CD4-positive, alpha-beta T cell treated with Interleukin-17A for 1 hour (primary cell): ENCODE results near the gene C1S.

ENCODE experiments used
- DNase-seq: peaks from one replicate; pipeline ENCODE4 v3.0.0-alpha.2; 2020

The C1S gene

GRCh38 chr12:7107636-7108002 is 47.1 kb downstream of the C1S start:
- DNase-seq, result peak; percentile 14

GRCh38 chr12:7108003-7108795 is 47.7 kb downstream of the C1S start:
- DNase-seq, result peak; percentile 80

- DNase-seq, result peak; percentile 80
These were observed 48.5 kb downstream of the C1S start, which contains the start of gene C1RL for GRCh38 chr12:7108796-7109571. Gene C1RL (minus strand): TSS chr12:7109214. CDS start chr12:7109180, 34 bp downstream.

- DNase-seq, result no peak
These were observed 49.0 kb downstream of the C1S start for GRCh38 chr12:7109572-7109920.

- no peak for DNase-seq
These were observed 50.1 kb downstream of the C1S start for GRCh38 chr12:7110661-7111060.

GRCh38 chr12:7112041-7112440 is 51.5 kb downstream of the C1S start:
- DNase-seq, result no peak

GRCh38 chr12:7113389-7113871 is 52.9 kb downstream of the C1S start:
- DNase-seq, result peak; percentile 78

- DNase-seq, result no peak
These were observed 53.5 kb downstream of the C1S start for GRCh38 chr12:7114008-7114407.

GRCh38 chr12:7114851-7115250 is 54.3 kb downstream of the C1S start:
- DNase-seq, result no peak

- no peak for DNase-seq
These were observed 55.7 kb downstream of the C1S start for GRCh38 chr12:7116196-7116595.

- no peak for DNase-seq
These were observed 56.4 kb downstream of the C1S start for GRCh38 chr12:7116916-7117315.

GRCh38 chr12:7117670-7118069 is 57.2 kb downstream of the C1S start:
- DNase-seq, result no peak

- DNase-seq, result no peak
These were observed 58.4 kb downstream of the C1S start for GRCh38 chr12:7118881-7119280.

GRCh38 chr12:7120166-7120565 is 59.6 kb downstream of the C1S start:
- DNase-seq, result no peak
